Testis (tissue), 2 donors: Measurements from ENCODE around the gene PPARA.

Experiments
- CTCF ChIP-seq, 3 experiments: fragments of 450-650 bp in 2 of 3; fragments of 200-600 bp in 1 of 3; sonication (generic) in 1 of 3; IDR thresholded peaks; one replicate each; pipeline ENCODE4 v1.5.1; 2016 to 2019; ENCODE audit warnings: antibody characterized with exemption in 3 of 3, mild to moderate bottlenecking in 2 of 3, moderate library complexity in 1 of 3
- POLR2A ChIP-seq: fragments of 450-650 bp; IDR thresholded peaks from one replicate; pipeline ENCODE4 v1.6.1; 2017; ENCODE audit warnings: antibody characterized with exemption, mild to moderate bottlenecking, moderate library complexity

DNA sequence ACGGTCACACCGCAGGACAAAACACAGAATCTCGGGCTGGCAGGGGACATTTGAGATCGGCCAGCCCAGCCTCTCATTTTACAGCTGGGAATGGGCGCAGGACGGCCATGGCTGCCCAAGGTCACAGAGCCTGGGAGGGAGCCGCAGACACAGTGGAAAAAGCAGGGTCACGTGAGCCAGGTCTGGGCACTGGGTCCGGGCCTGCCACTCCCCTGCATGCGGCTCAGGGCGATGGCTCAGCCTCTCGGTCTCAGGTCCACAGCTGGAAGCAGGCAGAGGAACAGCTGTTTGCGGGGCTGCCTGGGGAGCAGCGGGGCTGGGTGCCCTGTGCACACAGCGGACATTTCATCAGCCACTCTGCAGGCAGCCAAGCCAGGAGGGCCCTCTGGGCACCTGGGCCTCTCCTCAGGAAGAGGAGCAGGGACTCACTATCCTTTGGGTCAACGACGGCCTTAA, 10.4 kb upstream of the PPARA start:
- TF ChIP-seq CTCF (IDR thresholded peaks at IDR 0.05) (no peak), POLR2A (no peak)
